Neural progenitor cell (in vitro differentiated cells): Measurements from ENCODE around the gene BPIFB4.

Experiments
- EZH2 ChIP-seq: fragments of 200-600 bp; sonication (generic); IDR thresholded peaks from 2 replicates; pipeline ENCODE4 v1.6.1; 2017; ENCODE audit warnings: antibody characterized with exemption, mild to moderate bottlenecking, moderate library complexity
- EZH2phosphoT487 ChIP-seq: fragments of 200-600 bp; sonication (generic); IDR thresholded peaks from 2 replicates; pipeline ENCODE4 v1.6.1; 2017; ENCODE audit warnings: antibody characterized with exemption
- TF ChIP-seq, protein P1 (sequence below): fragments of 200-600 bp; sonication (generic); IDR thresholded peaks from 2 replicates; pipeline ENCODE4 v1.5.1; 2017; ENCODE audit warnings: antibody characterized with exemption, mild to moderate bottlenecking

- TF ChIP-seq EZH2phosphoT487 (no peak), EZH2 (no peak)
- TF ChIP-seq, protein P1, sequence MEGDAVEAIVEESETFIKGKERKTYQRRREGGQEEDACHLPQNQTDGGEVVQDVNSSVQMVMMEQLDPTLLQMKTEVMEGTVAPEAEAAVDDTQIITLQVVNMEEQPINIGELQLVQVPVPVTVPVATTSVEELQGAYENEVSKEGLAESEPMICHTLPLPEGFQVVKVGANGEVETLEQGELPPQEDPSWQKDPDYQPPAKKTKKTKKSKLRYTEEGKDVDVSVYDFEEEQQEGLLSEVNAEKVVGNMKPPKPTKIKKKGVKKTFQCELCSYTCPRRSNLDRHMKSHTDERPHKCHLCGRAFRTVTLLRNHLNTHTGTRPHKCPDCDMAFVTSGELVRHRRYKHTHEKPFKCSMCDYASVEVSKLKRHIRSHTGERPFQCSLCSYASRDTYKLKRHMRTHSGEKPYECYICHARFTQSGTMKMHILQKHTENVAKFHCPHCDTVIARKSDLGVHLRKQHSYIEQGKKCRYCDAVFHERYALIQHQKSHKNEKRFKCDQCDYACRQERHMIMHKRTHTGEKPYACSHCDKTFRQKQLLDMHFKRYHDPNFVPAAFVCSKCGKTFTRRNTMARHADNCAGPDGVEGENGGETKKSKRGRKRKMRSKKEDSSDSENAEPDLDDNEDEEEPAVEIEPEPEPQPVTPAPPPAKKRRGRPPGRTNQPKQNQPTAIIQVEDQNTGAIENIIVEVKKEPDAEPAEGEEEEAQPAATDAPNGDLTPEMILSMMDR = no peak
Observed at GRCh38 chr20:33092361-33092760, 12.9 kb downstream of the BPIFB4 start.
